Measurements from ENCODE around the gene SIVA1. TPM values are rescaled to one million over a fixed set of nuclear protein-coding genes. Genes with fewer than 3 reads are reported as not detected.

The SIVA1 gene
- total and polyA plus RNA-seq, 4 donors = 67.4 to 115 (median 99.6) TPM

DNA sequence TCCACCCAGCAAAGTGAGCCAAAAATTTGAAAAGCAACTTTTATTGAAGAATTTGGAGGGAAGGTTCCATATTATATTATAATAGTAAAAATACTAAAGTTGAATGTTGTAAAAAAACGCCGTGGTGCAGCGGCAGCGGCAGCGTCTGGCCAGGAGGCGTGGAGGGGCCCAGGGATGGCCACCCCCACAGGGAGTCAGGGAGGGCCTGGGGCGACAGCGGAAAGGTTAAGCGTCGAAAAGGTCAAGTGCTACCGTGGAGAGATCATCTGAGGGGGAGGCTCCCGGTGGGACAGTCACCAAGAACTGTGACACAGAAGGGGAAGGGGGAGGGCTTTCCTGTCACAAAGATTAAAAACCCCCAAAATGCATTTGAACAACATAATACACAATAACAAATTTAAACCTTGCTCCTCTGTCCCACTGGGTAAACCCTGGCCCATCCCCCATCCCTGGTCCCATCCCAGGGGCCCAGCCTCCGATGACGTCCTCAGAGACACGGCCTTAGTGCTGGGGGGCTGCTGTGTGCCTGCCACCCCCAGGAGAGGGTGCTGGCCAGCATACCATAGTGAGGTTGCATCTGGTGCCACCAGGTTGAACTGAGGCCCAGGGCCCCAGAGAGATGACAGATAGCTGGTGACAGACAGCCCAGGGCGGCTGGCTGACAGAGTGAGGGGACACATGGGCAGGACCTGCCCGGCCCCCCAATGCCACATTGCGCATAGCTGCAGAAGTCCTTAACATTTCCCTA is 16.6 kb downstream of the SIVA1 start (continued):
- TF ChIP-seq FOXA1 (IDR thresholded peaks at IDR 0.05) (no peak), HNF4A (conservative IDR thresholded peaks at IDR 0.05) (no peak), GABPA (IDR thresholded peaks at IDR 0.05 in 1 of 2, conservative IDR thresholded peaks at IDR 0.05 in 1 of 2) (no peak), SP1 (IDR thresholded peaks at IDR 0.05) (no peak)

GRCh38 chr14:104770072-104770579 is 17.2 kb downstream of the SIVA1 start:
- no peak for DNase-seq (ENCODE audit: low spot score)
- no peaks in the 10 kb centered on the region for H3K27me3 ChIP-seq (ENCODE audit: control insufficient read depth in 4 of 4, insufficient read depth in 4 of 4, low read length in 3 of 4)
- no peaks in the 10 kb centered on the region for H3K9me3 ChIP-seq (ENCODE audit: control insufficient read depth in 4 of 4, low read length in 3 of 4)
- no peak overlapping the region for H3K27ac ChIP-seq (ENCODE audit: low read depth in 1 of 2, low read length in 2 of 2)
- no peak for TF ChIP-seq REST (IDR thresholded peaks at IDR 0.05)
- H3K9ac ChIP-seq (ENCODE audit: low read depth in 1 of 2, low read length in 2 of 2) = no peak overlapping the region
- peaks cover 5 to 34% (median 18%) of the 10 kb centered on the region in 4 donors for H3K4me1 ChIP-seq (ENCODE audit: control insufficient read depth in 4 of 4, insufficient read depth in 4 of 4, low read length in 3 of 4)
- H3K4me3 ChIP-seq (ENCODE audit: low read depth in 1 of 3, low read length in 3 of 3) = no peak overlapping the region
- H3K36me3 ChIP-seq (ENCODE audit: control insufficient read depth in 4 of 4, insufficient read depth in 3 of 4, low read depth in 1 of 4, low read length in 3 of 4) = peaks cover 17 to 35% (median 21%) of the 10 kb centered on the region in 4 donors
- WGBS = 88% methylated on average over 24 of the region's 24 CpGs

GRCh38 chr14:104770851-104771272 is 17.9 kb downstream of the SIVA1 start:
- Histone ChIP-seq H3K27me3 (ENCODE audit: control insufficient read depth in 4 of 4, insufficient read depth in 4 of 4, low read length in 3 of 4) (no peaks in the 10 kb centered on the region), H3K9ac (ENCODE audit: low read depth in 1 of 2, low read length in 2 of 2) (no peak overlapping the region), H3K4me1 (ENCODE audit: control insufficient read depth in 4 of 4, insufficient read depth in 4 of 4, low read length in 3 of 4) (peaks cover 5 to 34% (median 18%) of the 10 kb centered on the region in 4 donors), H3K27ac (ENCODE audit: low read depth in 1 of 2, low read length in 2 of 2) (no peak overlapping the region), H3K9me3 (ENCODE audit: control insufficient read depth in 4 of 4, low read length in 3 of 4) (no peaks in the 10 kb centered on the region), H3K36me3 (ENCODE audit: control insufficient read depth in 4 of 4, insufficient read depth in 3 of 4, low read depth in 1 of 4, low read length in 3 of 4) (peaks cover 17 to 41% (median 21%) of the 10 kb centered on the region in 4 donors), H3K4me3 (ENCODE audit: low read depth in 1 of 3, low read length in 3 of 3) (no peak overlapping the region)
- WGBS = 95% methylated on average over 5 of the region's 5 CpGs
- DNase-seq (ENCODE audit: low spot score) = no peak
- no peak for TF ChIP-seq SP1 (IDR thresholded peaks at IDR 0.05)
- TF ChIP-seq, protein P1, sequence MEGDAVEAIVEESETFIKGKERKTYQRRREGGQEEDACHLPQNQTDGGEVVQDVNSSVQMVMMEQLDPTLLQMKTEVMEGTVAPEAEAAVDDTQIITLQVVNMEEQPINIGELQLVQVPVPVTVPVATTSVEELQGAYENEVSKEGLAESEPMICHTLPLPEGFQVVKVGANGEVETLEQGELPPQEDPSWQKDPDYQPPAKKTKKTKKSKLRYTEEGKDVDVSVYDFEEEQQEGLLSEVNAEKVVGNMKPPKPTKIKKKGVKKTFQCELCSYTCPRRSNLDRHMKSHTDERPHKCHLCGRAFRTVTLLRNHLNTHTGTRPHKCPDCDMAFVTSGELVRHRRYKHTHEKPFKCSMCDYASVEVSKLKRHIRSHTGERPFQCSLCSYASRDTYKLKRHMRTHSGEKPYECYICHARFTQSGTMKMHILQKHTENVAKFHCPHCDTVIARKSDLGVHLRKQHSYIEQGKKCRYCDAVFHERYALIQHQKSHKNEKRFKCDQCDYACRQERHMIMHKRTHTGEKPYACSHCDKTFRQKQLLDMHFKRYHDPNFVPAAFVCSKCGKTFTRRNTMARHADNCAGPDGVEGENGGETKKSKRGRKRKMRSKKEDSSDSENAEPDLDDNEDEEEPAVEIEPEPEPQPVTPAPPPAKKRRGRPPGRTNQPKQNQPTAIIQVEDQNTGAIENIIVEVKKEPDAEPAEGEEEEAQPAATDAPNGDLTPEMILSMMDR (IDR thresholded peaks at IDR 0.05; ENCODE audit: low read depth, low read length, missing input control) = peak; percentile 48

- H3K4me1 ChIP-seq (ENCODE audit: control insufficient read depth in 4 of 4, insufficient read depth in 4 of 4, low read length in 3 of 4) = peaks cover 5 to 31% (median 18%) of the 10 kb centered on the region in 4 donors
- TF ChIP-seq FOXA2 (IDR thresholded peaks at IDR 0.05) (no peak), JUND (IDR thresholded peaks at IDR 0.05) (no peak), EGR1 (IDR thresholded peaks at IDR 0.05; ENCODE audit: low read depth in 2 of 2) (no peak), TAF1 (conservative IDR thresholded peaks at IDR 0.05) (no peak), HNF4G (IDR thresholded peaks at IDR 0.05) (no peak), FOXA1 (IDR thresholded peaks at IDR 0.05) (no peak), REST (IDR thresholded peaks at IDR 0.05) (no peak), RAD21 (IDR thresholded peaks at IDR 0.05) (no peak)
- TF ChIP-seq, protein P2, sequence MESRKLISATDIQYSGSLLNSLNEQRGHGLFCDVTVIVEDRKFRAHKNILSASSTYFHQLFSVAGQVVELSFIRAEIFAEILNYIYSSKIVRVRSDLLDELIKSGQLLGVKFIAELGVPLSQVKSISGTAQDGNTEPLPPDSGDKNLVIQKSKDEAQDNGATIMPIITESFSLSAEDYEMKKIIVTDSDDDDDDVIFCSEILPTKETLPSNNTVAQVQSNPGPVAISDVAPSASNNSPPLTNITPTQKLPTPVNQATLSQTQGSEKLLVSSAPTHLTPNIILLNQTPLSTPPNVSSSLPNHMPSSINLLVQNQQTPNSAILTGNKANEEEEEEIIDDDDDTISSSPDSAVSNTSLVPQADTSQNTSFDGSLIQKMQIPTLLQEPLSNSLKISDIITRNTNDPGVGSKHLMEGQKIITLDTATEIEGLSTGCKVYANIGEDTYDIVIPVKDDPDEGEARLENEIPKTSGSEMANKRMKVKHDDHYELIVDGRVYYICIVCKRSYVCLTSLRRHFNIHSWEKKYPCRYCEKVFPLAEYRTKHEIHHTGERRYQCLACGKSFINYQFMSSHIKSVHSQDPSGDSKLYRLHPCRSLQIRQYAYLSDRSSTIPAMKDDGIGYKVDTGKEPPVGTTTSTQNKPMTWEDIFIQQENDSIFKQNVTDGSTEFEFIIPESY (IDR thresholded peaks at IDR 0.05) = no peak
- no peak overlapping the region for H3K9ac ChIP-seq (ENCODE audit: low read depth in 1 of 2, low read length in 2 of 2)
- WGBS = 99% methylated on average over 4 of the region's 4 CpGs
- no peaks in the 10 kb centered on the region for H3K9me3 ChIP-seq (ENCODE audit: control insufficient read depth in 4 of 4, low read length in 3 of 4)
- DNase-seq (ENCODE audit: low spot score) = no peak
- no peak overlapping the region for H3K27ac ChIP-seq (ENCODE audit: low read depth in 1 of 2, low read length in 2 of 2)
- H3K27me3 ChIP-seq (ENCODE audit: control insufficient read depth in 4 of 4, insufficient read depth in 4 of 4, low read length in 3 of 4) = no peaks in the 10 kb centered on the region
- H3K4me3 ChIP-seq (ENCODE audit: low read depth in 1 of 3, low read length in 3 of 3) = no peak overlapping the region
- peaks cover 17 to 43% (median 22%) of the 10 kb centered on the region in 4 donors for H3K36me3 ChIP-seq (ENCODE audit: control insufficient read depth in 4 of 4, insufficient read depth in 3 of 4, low read depth in 1 of 4, low read length in 3 of 4)
Observed at GRCh38 chr14:104771374-104771773, 18.4 kb downstream of the SIVA1 start.
